Esophagus muscularis mucosa (tissue), 3 donors: Measurements from ENCODE around the gene CTIF.

Experiments
- CTCF ChIP-seq, 3 experiments: fragments of 200-600 bp in 2 of 3; fragments of 450-650 bp in 1 of 3; sonication (generic) in 2 of 3; IDR thresholded peaks; one replicate each; pipeline ENCODE4 v1.5.1; 2017 to 2019; ENCODE audit warnings: antibody characterized with exemption in 3 of 3, mild to moderate bottlenecking in 2 of 3, moderate library complexity in 1 of 3
- POLR2A ChIP-seq: fragments of 450-650 bp; IDR thresholded peaks from one replicate; pipeline ENCODE4 v1.6.1; 2017; ENCODE audit warnings: antibody characterized with exemption, moderate library complexity, mild to moderate bottlenecking, low read depth

GRCh38 chr18:48837676-48838075, 298.8 kb downstream of the CTIF start:
- TF ChIP-seq POLR2A: no peak
- no peak for TF ChIP-seq CTCF (IDR thresholded peaks at IDR 0.05)
